ENCODE results near the gene SLC25A38.

Gene SLC25A38

DNA sequence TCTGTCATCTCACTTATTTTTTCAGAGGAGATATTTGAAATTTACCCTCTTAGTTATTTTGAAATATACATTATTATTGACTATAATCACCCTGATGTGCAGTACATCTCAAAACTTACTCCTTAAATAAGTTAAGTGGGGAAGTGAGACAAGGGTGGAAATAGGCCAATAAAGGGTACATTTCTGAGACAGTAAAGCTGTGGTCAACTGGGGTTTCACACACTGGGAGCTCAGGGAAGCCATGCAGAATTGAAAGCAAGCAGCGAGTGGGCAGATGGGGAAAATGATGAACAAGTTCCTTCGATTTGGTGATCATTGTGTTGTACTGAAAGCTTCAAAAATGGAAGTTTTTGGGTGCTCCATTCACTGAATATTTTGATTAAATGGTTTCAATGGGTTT is 62.8 kb downstream of the SLC25A38 start:
- Histone ChIP-seq H3K4me3 (ENCODE audit: low read depth in 1 of 2, low read length in 2 of 2) (no peak overlapping the region), H3K9me3 (ENCODE audit: control insufficient read depth in 1 of 2, low read length in 2 of 2) (no peaks in the 10 kb centered on the region), H3K27me3 (ENCODE audit: low read depth, low read length) (no peaks in the 10 kb centered on the region), H3K27ac (ENCODE audit: low read length) (no peak overlapping the region), H3K4me1 (ENCODE audit: control insufficient read depth in 1 of 2, insufficient read depth in 2 of 2, low read length in 2 of 2) (no peaks in the 10 kb centered on the region), H3K36me3 (ENCODE audit: control insufficient read depth in 1 of 2, insufficient read depth in 2 of 2, low read length in 2 of 2) (no peaks in the 10 kb centered on the region)

DNA sequence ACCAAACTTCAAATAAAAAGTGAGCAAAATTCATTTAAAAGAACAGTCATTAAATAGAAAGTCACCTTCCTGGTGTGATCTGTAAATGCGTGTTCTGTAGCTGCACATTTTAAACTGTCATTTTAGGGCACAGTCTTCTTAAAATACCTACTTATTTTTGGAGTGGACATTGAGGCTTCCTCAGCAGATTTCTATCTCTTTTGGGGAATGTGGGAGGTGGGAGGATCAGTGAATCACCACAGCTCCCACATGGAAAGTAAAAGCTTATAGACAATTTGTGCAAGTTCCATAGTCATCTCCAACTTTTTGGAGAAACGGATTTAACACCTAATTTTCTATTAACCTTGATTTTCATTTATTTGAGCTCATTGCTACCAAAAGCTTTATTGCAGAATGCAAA is 63.3 kb downstream of the SLC25A38 start:
- Histone ChIP-seq H3K36me3 (ENCODE audit: control insufficient read depth in 1 of 2, insufficient read depth in 2 of 2, low read length in 2 of 2) (no peaks in the 10 kb centered on the region), H3K4me3 (ENCODE audit: low read depth in 1 of 2, low read length in 2 of 2) (no peak overlapping the region), H3K27me3 (ENCODE audit: low read depth, low read length) (no peaks in the 10 kb centered on the region), H3K27ac (ENCODE audit: low read length) (no peak overlapping the region), H3K9me3 (ENCODE audit: control insufficient read depth in 1 of 2, low read length in 2 of 2) (no peaks in the 10 kb centered on the region), H3K4me1 (ENCODE audit: control insufficient read depth in 1 of 2, insufficient read depth in 2 of 2, low read length in 2 of 2) (no peaks in the 10 kb centered on the region)
